Ectodermal cell (in vitro differentiated cells): ENCODE measurements around the gene ELAC1.
A peak's percentile ranks its signal among the peaks of the same experiment; 100 is the strongest.
"Not testable (repeated sequence)": the region's sequence is repeated elsewhere in the genome, so short reads cannot be mapped to it uniquely, and the experiment has no call there.

Experiments used
- H3K27ac ChIP-seq: 2 replicates; pipeline ENCODE4 v1.7.0; 2013; ENCODE audit warnings: mild to moderate bottlenecking, low read depth, low read length; ENCODE audit not compliant: insufficient read depth, poor library complexity, severe bottlenecking
- H3K27me3 ChIP-seq: 2 replicates; pipeline ENCODE4 v1.7.0; 2013; ENCODE audit warnings: mild to moderate bottlenecking, low read length; ENCODE audit not compliant: insufficient read depth, control insufficient read depth, poor library complexity, severe bottlenecking
- H3K36me3 ChIP-seq: one replicate; pipeline ENCODE4 v1.7.0; 2013; ENCODE audit warnings: low read length; ENCODE audit not compliant: control insufficient read depth, insufficient read depth
- H3K4me1 ChIP-seq: one replicate; pipeline ENCODE4 v1.7.0; 2013; ENCODE audit warnings: low read length; ENCODE audit not compliant: control insufficient read depth, insufficient read depth
- H3K4me3 ChIP-seq: 2 replicates; pipeline ENCODE4 v1.7.0; 2013; ENCODE audit warnings: low read depth, low read length, control low read depth; ENCODE audit not compliant: insufficient read depth
- H3K9me3 ChIP-seq: 2 replicates; pipeline ENCODE4 v1.7.0; 2013; ENCODE audit warnings: mild to moderate bottlenecking, low read length, moderate library complexity; ENCODE audit not compliant: control insufficient read depth
- WGBS, 2 experiments: methylation state at CpG; one replicate each; pipeline ENCODE4 v1.1.7; 2013; ENCODE audit warnings: missing lambda C conversion rate in 2 of 2; 5-methylcytosine and 5-hydroxymethylcytosine counted together

Gene ELAC1

GRCh38 chr18:50992351-50992762 is 24.5 kb downstream of the ELAC1 start:
- Histone ChIP-seq H3K4me1 (peaks cover 12% of the 10 kb centered on the region), H3K27me3 (no peaks in the 10 kb centered on the region), H3K4me3 (no peak overlapping the region), H3K36me3 (no peaks in the 10 kb centered on the region), H3K27ac (peak overlapping the region; percentile 57), H3K9me3 (no peaks in the 10 kb centered on the region)
- WGBS, 2 experiments: 11 to 15% methylated on average over 3 of the region's 3 CpGs

GRCh38 chr18:50994031-50994430 is 26.2 kb downstream of the ELAC1 start:
- no peaks in the 10 kb centered on the region for H3K36me3 ChIP-seq
- no peaks in the 10 kb centered on the region for H3K27me3 ChIP-seq
- no peaks in the 10 kb centered on the region for H3K9me3 ChIP-seq
- H3K4me1 ChIP-seq: peaks cover 12% of the 10 kb centered on the region
- H3K27ac ChIP-seq: no peak overlapping the region
- no peak overlapping the region for H3K4me3 ChIP-seq
- 88 to 97% methylated on average over 2 of the region's 2 CpGs for WGBS, 2 experiments

- 82 to 90% methylated on average over 2 of the region's 2 CpGs for WGBS, 2 experiments
- H3K4me1 ChIP-seq, H3K9me3 ChIP-seq, H3K27me3 ChIP-seq, H3K36me3 ChIP-seq, H3K27ac ChIP-seq, H3K4me3 ChIP-seq: not testable (repeated sequence)
Measured at GRCh38 chr18:51003174-51003573, 35.3 kb downstream of the ELAC1 start.

GRCh38 chr18:51006061-51006818 is 38.4 kb downstream of the ELAC1 start:
- 86% methylated on average over 5 of the region's 5 CpGs for WGBS, 2 experiments
- Histone ChIP-seq H3K36me3 (no peaks in the 10 kb centered on the region), H3K27ac (no peak overlapping the region), H3K4me3 (no peak overlapping the region), H3K27me3 (no peaks in the 10 kb centered on the region), H3K4me1 (peaks cover 7% of the 10 kb centered on the region), H3K9me3 (no peaks in the 10 kb centered on the region)

GRCh38 chr18:51006948-51007789 is 39.3 kb downstream of the ELAC1 start:
- Histone ChIP-seq H3K36me3 (no peaks in the 10 kb centered on the region), H3K4me3 (no peak overlapping the region), H3K4me1 (peaks cover 7% of the 10 kb centered on the region), H3K9me3 (no peaks in the 10 kb centered on the region), H3K27ac (no peak overlapping the region), H3K27me3 (no peaks in the 10 kb centered on the region)
- WGBS, 2 experiments: 85 to 94% methylated on average over 7 to 13 of the region's 13 CpGs

- Histone ChIP-seq H3K36me3 (no peaks in the 10 kb centered on the region), H3K4me1 (peaks cover 7% of the 10 kb centered on the region), H3K27ac (no peak overlapping the region), H3K4me3 (no peak overlapping the region), H3K27me3 (no peaks in the 10 kb centered on the region), H3K9me3 (no peaks in the 10 kb centered on the region)
- WGBS, 2 experiments: 54 to 55% methylated on average over 1 of the region's 1 CpG
Measured at GRCh38 chr18:51007790-51008139, 39.9 kb downstream of the ELAC1 start.

GRCh38 chr18:51009072-51009471 is 41.2 kb downstream of the ELAC1 start:
- Histone ChIP-seq H3K9me3 (no peaks in the 10 kb centered on the region), H3K4me3 (no peak overlapping the region), H3K27me3 (no peaks in the 10 kb centered on the region), H3K27ac (no peak overlapping the region), H3K36me3 (no peaks in the 10 kb centered on the region), H3K4me1 (peaks cover 7% of the 10 kb centered on the region)

GRCh38 chr18:51010218-51010617 is 42.4 kb downstream of the ELAC1 start:
- H3K9me3 ChIP-seq: no peaks in the 10 kb centered on the region
- H3K27ac ChIP-seq: no peak overlapping the region
- no peaks in the 10 kb centered on the region for H3K36me3 ChIP-seq
- no peak overlapping the region for H3K4me3 ChIP-seq
- H3K27me3 ChIP-seq: no peaks in the 10 kb centered on the region
- peaks cover 7% of the 10 kb centered on the region for H3K4me1 ChIP-seq

- H3K4me1 ChIP-seq: peaks cover 7% of the 10 kb centered on the region
- H3K9me3 ChIP-seq: no peaks in the 10 kb centered on the region
- H3K4me3 ChIP-seq: no peak overlapping the region
- 83 to 92% methylated on average over 2 to 3 of the region's 3 CpGs for WGBS, 2 experiments
- no peaks in the 10 kb centered on the region for H3K36me3 ChIP-seq
- H3K27me3 ChIP-seq: no peaks in the 10 kb centered on the region
- no peak overlapping the region for H3K27ac ChIP-seq
Measured at GRCh38 chr18:51011709-51012108, 43.9 kb downstream of the ELAC1 start.

- H3K4me1 ChIP-seq: peaks cover 10% of the 10 kb centered on the region
- WGBS, 2 experiments: 92 to 99% methylated on average over 3 of the region's 3 CpGs
- H3K9me3 ChIP-seq: no peaks in the 10 kb centered on the region
- H3K27ac ChIP-seq: no peak overlapping the region
- no peak overlapping the region for H3K4me3 ChIP-seq
- H3K27me3 ChIP-seq: no peaks in the 10 kb centered on the region
- H3K36me3 ChIP-seq: no peaks in the 10 kb centered on the region
Measured at GRCh38 chr18:51012441-51012840, 44.6 kb downstream of the ELAC1 start.
